ENCODE measurements around the gene CD63.

- no peak for TF ChIP-seq CTCF (conservative IDR thresholded peaks at IDR 0.05; ENCODE audit: low read depth, low read length)
- no peak for TF ChIP-seq NFE2L2 (IDR thresholded peaks at IDR 0.05; ENCODE audit: low read depth, low read length)
- TF ChIP-seq BHLHE40 (IDR thresholded peaks at IDR 0.05; ENCODE audit: low read depth, low read length) = no peak
- no peak for TF ChIP-seq POLR2A (IDR thresholded peaks at IDR 0.05; ENCODE audit: low read depth, low read length)
- TF ChIP-seq FOS (IDR thresholded peaks at IDR 0.05; ENCODE audit: low read depth, low read length) = no peak
- no peak for TF ChIP-seq USF2 (IDR thresholded peaks at IDR 0.05; ENCODE audit: low read depth, low read length)
- TF ChIP-seq CEBPB (IDR thresholded peaks at IDR 0.05; ENCODE audit: low read depth, low read length) = no peak
- TF ChIP-seq RFX5 (IDR thresholded peaks at IDR 0.05; ENCODE audit: low read depth, low read length) = no peak
- TF ChIP-seq MAZ (IDR thresholded peaks at IDR 0.05; ENCODE audit: borderline replicate concordance, low read depth, low read length) = no peak
- TF ChIP-seq RAD21 (IDR thresholded peaks at IDR 0.05; ENCODE audit: low read length) = no peak
- no peak for TF ChIP-seq RCOR1 (IDR thresholded peaks at IDR 0.05; ENCODE audit: insufficient replicate concordance, low read length)
- TF ChIP-seq ELK1 (IDR thresholded peaks at IDR 0.05; ENCODE audit: borderline replicate concordance, low read depth, low read length) = no peak
- TF ChIP-seq SMC3 (IDR thresholded peaks at IDR 0.05; ENCODE audit: low read depth, low read length) = no peak
- no peak for TF ChIP-seq MXI1 (IDR thresholded peaks at IDR 0.05; ENCODE audit: borderline replicate concordance, low read depth, low read length)
Measured at GRCh38 chr12:55686366-55687010, 42.3 kb downstream of the CD63 start.
